B cell (primary cell): ENCODE measurements around the gene PRXL2B.

Source experiments
- CTCF ChIP-seq: fragments of 200-600 bp; IDR thresholded peaks from one replicate; pipeline ENCODE4 v1.8.0; 2022; ENCODE audit warnings: antibody characterized with exemption, mild to moderate bottlenecking
- EZH2 ChIP-seq: IDR thresholded peaks from 2 replicates; pipeline ENCODE4 v1.6.1; 2012; ENCODE audit warnings: borderline replicate concordance, low read depth, mild to moderate bottlenecking, moderate library complexity, low read length; ENCODE audit not compliant: insufficient read depth, poor library complexity, severe bottlenecking

- TF ChIP-seq CTCF = no peak
- TF ChIP-seq EZH2 = no peak
Measured at GRCh38 chr1:2545754-2546514, 40.6 kb upstream of the PRXL2B start.
